H9 (cell line): ENCODE data around the gene CLMP. TPM values are rescaled to one million over a fixed set of nuclear protein-coding genes. Genes with fewer than 3 reads are reported as not detected.

ENCODE experiments used
- DNase-seq: peaks from one replicate; pipeline ENCODE4 v3.0.0-alpha.2; 2017
- H2AFZ ChIP-seq: one replicate; pipeline ENCODE4 v1.6.1; 2013; ENCODE audit warnings: mild to moderate bottlenecking, low read length, control low read depth, moderate library complexity
- H2AK5ac ChIP-seq: 2 replicates; pipeline ENCODE4 v1.6.1; 2013; ENCODE audit warnings: low read length, control low read depth, mixed read lengths; ENCODE audit not compliant: insufficient read length
- H2BK120ac ChIP-seq: one replicate; pipeline ENCODE4 v1.6.1; 2013; ENCODE audit warnings: low read depth, mild to moderate bottlenecking, low read length, control low read depth, inconsistent platforms; ENCODE audit not compliant: poor library complexity, severe bottlenecking
- H2BK12ac ChIP-seq: 2 replicates; pipeline ENCODE4 v1.6.1; 2013; ENCODE audit warnings: low read length, control low read depth, mixed read lengths, low read depth; ENCODE audit not compliant: insufficient read length
- H2BK15ac ChIP-seq: 2 replicates; pipeline ENCODE4 v1.6.1; 2013; ENCODE audit warnings: low read depth, low read length, control low read depth
- H2BK20ac ChIP-seq: one replicate; pipeline ENCODE4 v1.6.1; 2013; ENCODE audit warnings: low read depth, mild to moderate bottlenecking, low read length, control low read depth, inconsistent platforms; ENCODE audit not compliant: poor library complexity, severe bottlenecking
- H2BK5ac ChIP-seq: 2 replicates; pipeline ENCODE4 v1.6.1; 2013; ENCODE audit warnings: low read length, control low read depth, mixed read lengths; ENCODE audit not compliant: insufficient read length
- H3K14ac ChIP-seq: 2 replicates; pipeline ENCODE4 v1.6.1; 2013; ENCODE audit warnings: low read length, control low read depth; ENCODE audit not compliant: insufficient read depth
- H3K18ac ChIP-seq: 2 replicates; pipeline ENCODE4 v1.6.1; 2013; ENCODE audit warnings: low read depth, mild to moderate bottlenecking, mixed read lengths, low read length, control low read depth; ENCODE audit not compliant: insufficient read length
- H3K23ac ChIP-seq: 2 replicates; pipeline ENCODE4 v1.6.1; 2013; ENCODE audit warnings: low read length, control low read depth, mixed read lengths, low read depth; ENCODE audit not compliant: insufficient read length
- H3K23me2 ChIP-seq: 2 replicates; pipeline ENCODE4 v1.6.1; 2013; ENCODE audit warnings: low read depth, mild to moderate bottlenecking, mixed read lengths, low read length, control low read depth; ENCODE audit not compliant: insufficient read length, poor library complexity, severe bottlenecking
- H3K27ac ChIP-seq: 2 replicates; pipeline ENCODE4 v1.5.1; 2013; ENCODE audit warnings: low read length, control low read depth, mixed read lengths, low read depth; ENCODE audit not compliant: insufficient read length
- H3K27me3 ChIP-seq: 2 replicates; pipeline ENCODE4 v1.6.1; 2013; ENCODE audit warnings: low read length, control low read depth, inconsistent platforms; ENCODE audit not compliant: insufficient read depth
- H3K4ac ChIP-seq: 2 replicates; pipeline ENCODE4 v1.6.1; 2013; ENCODE audit warnings: low read depth, mild to moderate bottlenecking, control low read depth, inconsistent platforms, low read length, moderate library complexity
- H3K4me1 ChIP-seq: 2 replicates; pipeline ENCODE4 v1.6.1; 2013; ENCODE audit warnings: low read length, control low read depth, inconsistent platforms; ENCODE audit not compliant: insufficient read depth
- H3K4me2 ChIP-seq: 2 replicates; pipeline ENCODE4 v1.6.1; 2013; ENCODE audit warnings: low read length, control low read depth, mixed read lengths; ENCODE audit not compliant: insufficient read length, insufficient read depth
- H3K56ac ChIP-seq: 2 replicates; pipeline ENCODE4 v1.6.1; 2013; ENCODE audit warnings: low read depth, mild to moderate bottlenecking, mixed read lengths, low read length, control low read depth; ENCODE audit not compliant: insufficient read length
- H3K79me1 ChIP-seq: 2 replicates; pipeline ENCODE4 v1.6.1; 2013; ENCODE audit warnings: low read depth, mild to moderate bottlenecking, moderate library complexity, low read length, control low read depth, inconsistent platforms; ENCODE audit not compliant: insufficient read depth, poor library complexity, severe bottlenecking
- H3K79me2 ChIP-seq: 2 replicates; pipeline ENCODE4 v1.6.1; 2013; ENCODE audit warnings: low read length, control low read depth, inconsistent platforms; ENCODE audit not compliant: insufficient read depth
- H3K9ac ChIP-seq: 2 replicates; pipeline ENCODE4 v1.6.1; 2013; ENCODE audit warnings: low read length, control low read depth, mixed read lengths; ENCODE audit not compliant: insufficient read length; ENCODE audit errors: extremely low read depth
- H3K9me3 ChIP-seq: one replicate; pipeline ENCODE4 v1.6.1; 2013; ENCODE audit warnings: low read depth, low read length, inconsistent platforms; ENCODE audit not compliant: control insufficient read depth
- H3T11ph ChIP-seq: one replicate; pipeline ENCODE4 v1.6.1; 2013; ENCODE audit warnings: mild to moderate bottlenecking, low read length, control low read depth, inconsistent platforms
- H4K20me1 ChIP-seq: one replicate; pipeline ENCODE4 v1.6.1; 2013; ENCODE audit not compliant: control insufficient read depth, insufficient read length, insufficient read depth
- H4K5ac ChIP-seq: 2 replicates; pipeline ENCODE4 v1.6.1; 2013; ENCODE audit warnings: low read depth, mild to moderate bottlenecking, mixed read lengths, low read length, control low read depth; ENCODE audit not compliant: insufficient read length
- H4K8ac ChIP-seq: replicated peaks from 2 replicates; pipeline ENCODE4 v1.6.1; 2013; ENCODE audit warnings: low read length, control low read depth, mixed read lengths, low read depth; ENCODE audit not compliant: insufficient read length
- H4K91ac ChIP-seq: 2 replicates; pipeline ENCODE4 v1.6.1; 2013; ENCODE audit warnings: low read depth, mild to moderate bottlenecking, moderate library complexity, mixed read lengths, low read length, control low read depth; ENCODE audit not compliant: insufficient read length
- H3K27ac Mint-ChIP-seq, 3 experiments: 2 replicates in 2 of 3; 3 replicates in 1 of 3; pipeline ENCODE4 v1.8.0; 2020 to 2021; ENCODE audit warnings: mixed read lengths in 3 of 3, mild to moderate bottlenecking in 1 of 3, moderate library complexity in 1 of 3
- H3K27me3 Mint-ChIP-seq: 2 replicates; pipeline ENCODE4 v1.8.0; 2021; ENCODE audit warnings: low read depth, mild to moderate bottlenecking, moderate library complexity, mixed read lengths
- H3K36me3 Mint-ChIP-seq, 3 experiments: 2 replicates in 2 of 3; 3 replicates in 1 of 3; pipeline ENCODE4 v1.8.0; 2020 to 2021; ENCODE audit warnings: low read depth in 3 of 3, mixed read lengths in 3 of 3; ENCODE audit not compliant: insufficient read depth in 1 of 3
- H3K4me1 Mint-ChIP-seq, 2 experiments: 2 replicates each; pipeline ENCODE4 v1.8.0; 2020; ENCODE audit warnings: mixed read lengths in 2 of 2
- H3K4me3 Mint-ChIP-seq, 2 experiments: 2 replicates in 1 of 2; 3 replicates in 1 of 2; pipeline ENCODE4 v1.8.0; 2020 to 2021; ENCODE audit warnings: mild to moderate bottlenecking in 2 of 2, mixed read lengths in 2 of 2, moderate library complexity in 1 of 2
- H3K9me3 Mint-ChIP-seq, 2 experiments: 2 replicates in 1 of 2; 3 replicates in 1 of 2; pipeline ENCODE4 v1.8.0; 2020; ENCODE audit warnings: mild to moderate bottlenecking in 2 of 2, mixed read lengths in 2 of 2, moderate library complexity in 1 of 2
- CTCF ChIP-seq: fragments of 200-600 bp; sonication (generic); conservative IDR thresholded peaks from 3 replicates; pipeline ENCODE4 v1.8.0; 2021; ENCODE audit warnings: antibody characterized with exemption, mild to moderate bottlenecking
- WGBS: extraction: QIAGEN DNeasy Blood & Tissue Kit; methylation state at CpG from one replicate; pipeline ENCODE4 v1.1.7; 2013; ENCODE audit warnings: missing lambda C conversion rate, low lambda C conversion rate, mixed read lengths; ENCODE audit not compliant: insufficient read length; ENCODE audit errors: extremely low coverage; 5-methylcytosine and 5-hydroxymethylcytosine counted together
- total RNA-seq: library from RNA; stranded (reverse); gene quantifications from 2 replicates; pipeline ENCODE4 v1.2.1, GENCODE V29; 2021

Gene CLMP
- total RNA-seq, 1 experiment from 2014 or later = 13.8 TPM

DNA sequence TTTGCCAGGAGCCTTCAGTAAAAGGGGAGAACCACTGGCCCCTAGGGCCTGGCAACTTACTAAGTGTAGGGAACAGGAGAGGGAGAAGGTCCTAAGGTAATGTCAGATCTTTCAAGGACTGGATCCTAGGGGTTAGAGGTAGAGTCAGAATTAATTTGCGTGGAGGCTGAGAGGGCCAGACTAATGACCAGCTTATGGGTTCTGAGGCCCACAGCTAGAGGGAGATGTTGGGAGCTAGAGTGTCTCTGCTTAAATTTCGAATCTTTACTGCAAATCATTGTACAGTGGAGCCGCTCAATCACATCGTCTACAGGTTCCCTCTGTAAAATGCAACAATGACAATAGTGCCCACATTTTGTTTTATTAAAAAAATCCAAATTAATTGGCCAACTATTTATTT is 31.4 kb downstream of the CLMP start:
- no peak overlapping the region for H4K8ac ChIP-seq
- H4K20me1 ChIP-seq = no peaks in the 10 kb centered on the region
- H3K79me1 ChIP-seq = no peaks in the 10 kb centered on the region
- no peak overlapping the region for H3K18ac ChIP-seq
- peaks cover 12 to 17% of the 10 kb centered on the region in 2 experiments for H3K4me1 Mint-ChIP-seq
- no peak overlapping the region for H3K23ac ChIP-seq
- H2BK5ac ChIP-seq = no peak overlapping the region
- H4K5ac ChIP-seq = no peak overlapping the region
- no peak overlapping the region for H3K14ac ChIP-seq
- no peaks in the 10 kb centered on the region for H3K27me3 Mint-ChIP-seq
- H2BK20ac ChIP-seq = no peak overlapping the region
- no peaks in the 10 kb centered on the region for H3K9me3 Mint-ChIP-seq
- no peak overlapping the region for H3K4me3 Mint-ChIP-seq
- no peak overlapping the region for H3K56ac ChIP-seq
- no peaks in the 10 kb centered on the region for H3K79me2 ChIP-seq
- no peak overlapping the region for H3K4ac ChIP-seq
- H3K27ac ChIP-seq = no peak overlapping the region
- no peak for DNase-seq
- H3T11ph ChIP-seq = no peak overlapping the region
- H2BK120ac ChIP-seq = no peak overlapping the region
- H2AFZ ChIP-seq = no peak overlapping the region
- H3K9ac ChIP-seq = no peak overlapping the region
- no peaks in the 10 kb centered on the region for H3K36me3 Mint-ChIP-seq
- H4K91ac ChIP-seq = no peak overlapping the region
- peaks cover 7% of the 10 kb centered on the region; the same call in 1 of the 2 replicates for H3K4me1 ChIP-seq
- H3K27ac Mint-ChIP-seq = no peak overlapping the region
- H2AK5ac ChIP-seq = no peak overlapping the region
- no peaks in the 10 kb centered on the region for H3K9me3 ChIP-seq
- H2BK15ac ChIP-seq = no peak overlapping the region
- no peak overlapping the region for H3K4me2 ChIP-seq
- no CpG with 5 or more reads among the region's 4 CpGs for WGBS
- H3K27me3 ChIP-seq = no peaks in the 10 kb centered on the region
- TF ChIP-seq CTCF = peak; percentile 52; the same call in 2 of the 3 replicates
- no peak overlapping the region for H2BK12ac ChIP-seq
- H3K23me2 ChIP-seq = no peaks in the 10 kb centered on the region
